Cardiac muscle cell (in vitro differentiated cells and primary cell): Measurements from ENCODE around the gene RCC1. TPM values are rescaled to one million over a fixed set of nuclear protein-coding genes. Genes with fewer than 3 reads are reported as not detected.
A peak's percentile ranks its signal among the peaks of the same experiment; 100 is the strongest.
"Not testable (repeated sequence)": the region's sequence is repeated elsewhere in the genome, so short reads cannot be mapped to it uniquely, and the experiment has no call there.

Experiments
- DNase-seq, 2 donors: peaks; one replicate each; pipeline versions ENCODE4 v3.0.0 to v3.0.0-alpha.2; 2010 to 2017; ENCODE audit warnings: low read depth in 1 of 2, low spot score in 1 of 2
- H3K27ac ChIP-seq: fragments of 200-600 bp; sonication (generic); 2 replicates; pipeline ENCODE4 v1.5.1; 2016
- H3K27me3 ChIP-seq: fragments of 200-600 bp; sonication (generic); 2 replicates; pipeline ENCODE4 v1.6.0; 2016; ENCODE audit warnings: control low read depth
- H3K36me3 ChIP-seq: fragments of 200-600 bp; sonication (generic); 2 replicates; pipeline ENCODE4 v1.5.1; 2016; ENCODE audit warnings: control low read depth
- H3K4me1 ChIP-seq: fragments of 200-600 bp; sonication (generic); 2 replicates; pipeline ENCODE4 v1.8.1; 2017; ENCODE audit warnings: low read depth, mild to moderate bottlenecking, mixed run types
- H3K4me3 ChIP-seq: fragments of 200-600 bp; sonication (generic); 2 replicates; pipeline ENCODE4 v1.5.1; 2016; ENCODE audit warnings: mild to moderate bottlenecking
- H3K9me3 ChIP-seq: fragments of 200-600 bp; sonication (generic); 2 replicates; pipeline ENCODE4 v1.5.1; 2017; ENCODE audit warnings: low read depth, mild to moderate bottlenecking, control low read depth
- polyA plus RNA-seq: library from polyadenylated mRNA; unstranded; fragments of >200 nt; fragmentation: Nextera tagmentation; extraction: Ambion mirVana; gene quantifications from 2 replicates; pipeline ENCODE4 v1.2.1, GENCODE V29; 2016
- total RNA-seq: library from RNA; depleted of rRNA; stranded (reverse); fragments of >200 nt; gene quantifications from 2 replicates; pipeline ENCODE4 v1.2.3, GENCODE V29; 2016
- TF ChIP-seq, protein P1 (sequence below): IDR thresholded peaks from 2 replicates; pipeline ENCODE4 v1.5.1; 2012; ENCODE audit warnings: low read depth, mild to moderate bottlenecking, low read length

The RCC1 gene
- total and polyA plus RNA-seq, 2 experiments from 2014 or later, result 14.6 to 24.7 TPM

DNA sequence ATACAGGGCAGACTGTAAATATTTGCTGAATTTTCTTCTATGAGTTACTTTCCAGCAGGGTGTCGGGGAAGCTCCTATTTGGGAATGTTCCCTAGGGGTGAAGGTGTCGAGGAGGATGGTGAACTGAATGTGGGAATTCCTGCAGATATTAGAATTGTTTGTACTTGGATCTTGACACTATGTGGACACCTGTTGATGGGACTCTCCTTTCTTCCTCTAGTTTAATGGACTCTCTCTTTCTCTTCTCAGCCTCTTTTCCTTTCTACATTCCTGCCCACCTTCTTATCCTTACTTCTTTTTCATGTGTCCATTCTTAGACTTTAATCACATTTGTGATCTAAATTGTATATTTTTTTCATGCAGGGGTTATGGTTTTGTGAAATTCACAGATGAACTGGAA lies 61.1 kb downstream of the RCC1 start:
- no peak for DNase-seq
- peaks cover 46% of the 10 kb centered on the region for H3K36me3 ChIP-seq

DNA sequence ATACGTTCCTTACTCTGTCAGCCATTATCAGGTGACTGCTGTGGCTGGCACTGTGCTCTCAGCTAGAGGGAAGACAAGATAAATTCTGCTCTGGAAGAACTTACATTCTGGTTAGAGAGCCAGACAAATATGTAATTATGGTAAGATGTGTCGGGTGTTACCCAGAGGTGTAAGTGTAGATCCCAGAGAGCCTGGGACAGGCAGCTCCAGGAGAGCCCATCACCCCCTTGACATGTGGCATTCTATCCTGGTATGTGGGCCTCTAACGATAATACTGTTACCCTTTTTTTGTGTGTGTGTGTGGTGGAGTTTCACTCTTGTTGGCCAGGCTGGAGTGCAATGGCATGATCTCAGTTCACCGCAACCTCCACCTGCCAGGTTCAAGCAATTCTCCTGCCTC lies 66.1 kb downstream of the RCC1 start:
- TF ChIP-seq, protein P1, sequence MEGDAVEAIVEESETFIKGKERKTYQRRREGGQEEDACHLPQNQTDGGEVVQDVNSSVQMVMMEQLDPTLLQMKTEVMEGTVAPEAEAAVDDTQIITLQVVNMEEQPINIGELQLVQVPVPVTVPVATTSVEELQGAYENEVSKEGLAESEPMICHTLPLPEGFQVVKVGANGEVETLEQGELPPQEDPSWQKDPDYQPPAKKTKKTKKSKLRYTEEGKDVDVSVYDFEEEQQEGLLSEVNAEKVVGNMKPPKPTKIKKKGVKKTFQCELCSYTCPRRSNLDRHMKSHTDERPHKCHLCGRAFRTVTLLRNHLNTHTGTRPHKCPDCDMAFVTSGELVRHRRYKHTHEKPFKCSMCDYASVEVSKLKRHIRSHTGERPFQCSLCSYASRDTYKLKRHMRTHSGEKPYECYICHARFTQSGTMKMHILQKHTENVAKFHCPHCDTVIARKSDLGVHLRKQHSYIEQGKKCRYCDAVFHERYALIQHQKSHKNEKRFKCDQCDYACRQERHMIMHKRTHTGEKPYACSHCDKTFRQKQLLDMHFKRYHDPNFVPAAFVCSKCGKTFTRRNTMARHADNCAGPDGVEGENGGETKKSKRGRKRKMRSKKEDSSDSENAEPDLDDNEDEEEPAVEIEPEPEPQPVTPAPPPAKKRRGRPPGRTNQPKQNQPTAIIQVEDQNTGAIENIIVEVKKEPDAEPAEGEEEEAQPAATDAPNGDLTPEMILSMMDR, result no peak
- Histone ChIP-seq H3K9me3 (no peaks in the 10 kb centered on the region), H3K36me3 (peaks cover 36% of the 10 kb centered on the region), H3K27me3 (no peaks in the 10 kb centered on the region), H3K4me3 (no peak overlapping the region), H3K4me1 (no peaks in the 10 kb centered on the region), H3K27ac (no peak overlapping the region)
- no peak for DNase-seq

More for the DNA sequence above, 61.1 kb downstream of the RCC1 start:
- H3K4me3 ChIP-seq, result no peak overlapping the region
- no peak overlapping the region for H3K27ac ChIP-seq
- H3K4me1 ChIP-seq, result no peaks in the 10 kb centered on the region
- TF ChIP-seq, protein P1, result no peak
- H3K9me3 ChIP-seq, result no peaks in the 10 kb centered on the region
- no peaks in the 10 kb centered on the region for H3K27me3 ChIP-seq

DNA sequence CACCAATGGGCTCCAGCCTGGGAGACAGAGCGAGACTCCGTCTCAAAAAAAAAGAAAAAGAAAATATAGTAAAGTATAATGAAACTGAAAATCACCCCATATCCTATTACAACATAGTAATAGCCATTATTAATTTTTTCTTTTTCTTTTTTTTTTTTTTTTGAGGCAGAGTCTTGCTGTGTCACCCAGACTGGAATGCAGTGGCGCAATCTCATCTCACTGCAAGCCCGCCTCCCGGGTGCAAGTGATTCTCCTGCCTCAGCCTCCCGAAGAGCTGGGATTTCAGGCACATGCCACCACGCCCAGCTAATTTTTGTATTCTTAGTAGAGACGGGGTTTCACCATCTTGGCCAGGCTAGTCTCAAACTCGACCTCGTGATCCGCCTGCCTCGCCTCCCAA lies 67.0 kb downstream of the RCC1 start:
- DNase-seq, result peak in 1 of 2 donors; percentile 88
- H3K27ac ChIP-seq, H3K27me3 ChIP-seq, H3K4me1 ChIP-seq, H3K4me3 ChIP-seq, H3K9me3 ChIP-seq: not testable (repeated sequence)
- H3K36me3 ChIP-seq, result peaks cover 38% of the 10 kb centered on the region

DNA sequence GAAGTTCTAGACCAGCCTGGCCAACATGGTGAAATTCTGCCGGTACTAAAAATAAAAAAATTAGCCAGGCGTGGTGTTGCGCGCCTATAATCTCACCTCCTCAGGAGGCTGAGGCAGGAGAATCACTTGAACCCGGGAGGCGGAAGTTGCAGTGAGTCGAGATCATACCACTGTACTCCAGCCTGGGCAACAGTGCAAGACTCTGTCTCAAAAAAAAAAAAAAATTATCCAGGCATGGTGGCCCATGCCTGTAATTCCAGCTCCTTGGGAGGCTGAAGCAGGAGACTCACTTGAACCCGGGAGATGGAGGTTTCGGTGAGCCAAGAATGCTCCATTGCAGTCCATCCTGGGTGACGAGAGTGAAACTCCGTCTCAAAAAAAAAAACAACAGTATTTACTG lies 67.7 kb downstream of the RCC1 start:
- TF ChIP-seq, protein P1, result no peak

GRCh38 chr1:28577052-28577678 lies 71.3 kb downstream of the RCC1 start:
- no peaks in the 10 kb centered on the region for H3K27me3 ChIP-seq
- DNase-seq, result no peak
- TF ChIP-seq, protein P1, result no peak
- peak overlapping the region; percentile 8 for H3K27ac ChIP-seq
- peaks cover 5% of the 10 kb centered on the region for H3K4me1 ChIP-seq
- no peak overlapping the region for H3K4me3 ChIP-seq
- H3K9me3 ChIP-seq, result no peaks in the 10 kb centered on the region
- peaks cover 33% of the 10 kb centered on the region for H3K36me3 ChIP-seq

More for the DNA sequence above, 67.7 kb downstream of the RCC1 start:
- no peaks in the 10 kb centered on the region for H3K27me3 ChIP-seq
- DNase-seq, result no peak
- no peak overlapping the region for H3K4me3 ChIP-seq
- no peak overlapping the region for H3K27ac ChIP-seq
- H3K4me1 ChIP-seq, result no peaks in the 10 kb centered on the region
- no peaks in the 10 kb centered on the region for H3K9me3 ChIP-seq
- H3K36me3 ChIP-seq, result peaks cover 40% of the 10 kb centered on the region

DNA sequence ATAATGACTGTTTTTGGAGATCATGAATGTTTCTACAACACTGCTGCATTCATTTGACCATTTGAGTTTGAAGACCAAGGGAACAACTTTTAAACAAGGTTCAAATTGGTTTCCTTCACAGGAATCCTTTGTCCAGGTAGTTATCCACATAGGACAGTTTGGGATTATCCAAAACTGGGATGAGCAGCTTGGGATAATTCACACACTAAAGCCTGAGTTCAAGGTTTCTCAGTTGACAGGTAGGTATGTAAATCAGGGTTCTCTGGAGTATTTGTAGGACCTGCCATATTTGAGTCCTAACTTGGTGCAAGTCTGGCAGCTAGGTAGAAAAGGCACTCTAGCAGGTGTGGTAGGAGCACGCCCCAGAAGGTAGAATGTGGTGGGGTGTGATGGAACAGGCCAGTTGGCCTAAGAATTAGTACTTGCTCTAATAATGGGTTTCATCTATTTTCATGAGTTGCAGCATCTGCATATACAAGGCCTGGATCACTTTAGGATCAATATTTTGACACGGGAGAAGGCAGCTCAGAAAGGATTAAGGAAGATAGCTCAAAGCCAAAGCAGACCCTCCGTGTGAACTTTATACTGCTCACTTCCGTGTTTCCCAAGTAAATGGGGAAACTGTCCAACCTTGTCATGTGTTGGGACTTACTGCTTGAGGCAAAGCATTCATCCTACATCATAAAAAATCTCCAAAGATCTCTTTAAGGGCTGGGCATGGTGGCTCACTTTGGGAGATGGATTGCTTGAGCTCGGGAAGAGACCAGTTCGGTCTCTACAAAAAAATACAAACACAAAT lies 72.1 kb downstream of the RCC1 start:
- Histone ChIP-seq H3K27ac (peak overlapping the region; percentile 8), H3K36me3 (peaks cover 33% of the 10 kb centered on the region), H3K4me3 (no peak overlapping the region), H3K27me3 (peaks cover 4% of the 10 kb centered on the region), H3K9me3 (no peaks in the 10 kb centered on the region), H3K4me1 (peaks cover 5% of the 10 kb centered on the region)
- DNase-seq, result no peak
- TF ChIP-seq, protein P1, result no peak
